ENCODE results near the gene EFNA5. TPM values are rescaled to one million over a fixed set of nuclear protein-coding genes. Genes with fewer than 3 reads are reported as not detected.

Gene EFNA5
- total RNA-seq, 6 experiments from 2014 or later, result 0.26 TPM; not detected in 5

GRCh38 chr5:107570805-107571531, 99.8 kb downstream of the EFNA5 start:
- H3K9me3 Mint-ChIP-seq, result no peaks in the 10 kb centered on the region

GRCh38 chr5:107570181-107570580, 100.6 kb downstream of the EFNA5 start:
- H3K36me3 Mint-ChIP-seq (ENCODE audit: low read depth), result no peaks in the 10 kb centered on the region
- TF ChIP-seq CTCF (IDR thresholded peaks at IDR 0.05), result no peak
- peaks cover 20% of the 10 kb centered on the region for H3K27me3 Mint-ChIP-seq (ENCODE audit: insufficient read depth)
- no peak for DNase-seq
- H3K9me3 Mint-ChIP-seq, result no peaks in the 10 kb centered on the region
- H3K4me1 Mint-ChIP-seq (ENCODE audit: low read depth), result peaks cover 19% of the 10 kb centered on the region
- H3K27ac Mint-ChIP-seq, result no peak overlapping the region
- H3K4me3 Mint-ChIP-seq, result no peak overlapping the region

More at GRCh38 chr5:107570805-107571531, 99.8 kb downstream of the EFNA5 start:
- no peak for TF ChIP-seq CTCF (IDR thresholded peaks at IDR 0.05)
- Mint-ChIP-seq H3K4me3 (peak overlapping the region; percentile 80; the same call in 1 of the 2 replicates), H3K36me3 (ENCODE audit: low read depth) (no peaks in the 10 kb centered on the region), H3K27ac (no peak overlapping the region), H3K27me3 (ENCODE audit: insufficient read depth) (peaks cover 20% of the 10 kb centered on the region), H3K4me1 (ENCODE audit: low read depth) (peaks cover 19% of the 10 kb centered on the region)
- DNase-seq, result no peak

- no peak for DNase-seq
- Mint-ChIP-seq H3K36me3 (ENCODE audit: low read depth) (no peaks in the 10 kb centered on the region), H3K4me3 (no peak overlapping the region), H3K27me3 (ENCODE audit: insufficient read depth) (peaks cover 20% of the 10 kb centered on the region), H3K27ac (no peak overlapping the region), H3K9me3 (no peaks in the 10 kb centered on the region), H3K4me1 (ENCODE audit: low read depth) (peaks cover 23% of the 10 kb centered on the region)
- TF ChIP-seq CTCF (IDR thresholded peaks at IDR 0.05), result no peak
Measured at GRCh38 chr5:107567901-107568671, 102.7 kb downstream of the EFNA5 start.

GRCh38 chr5:107566986-107567385, 103.8 kb downstream of the EFNA5 start:
- Mint-ChIP-seq H3K4me1 (ENCODE audit: low read depth) (peaks cover 14% of the 10 kb centered on the region), H3K4me3 (no peak overlapping the region), H3K36me3 (ENCODE audit: low read depth) (no peaks in the 10 kb centered on the region), H3K27ac (no peak overlapping the region), H3K27me3 (ENCODE audit: insufficient read depth) (peaks cover 14% of the 10 kb centered on the region), H3K9me3 (no peaks in the 10 kb centered on the region)
- no peak for DNase-seq
- no peak for TF ChIP-seq CTCF (IDR thresholded peaks at IDR 0.05)

- no peaks in the 10 kb centered on the region for H3K9me3 Mint-ChIP-seq
- no peak overlapping the region for H3K27ac Mint-ChIP-seq
- DNase-seq, result no peak
- no peak overlapping the region for H3K4me3 Mint-ChIP-seq
- H3K36me3 Mint-ChIP-seq (ENCODE audit: low read depth), result no peaks in the 10 kb centered on the region
- peaks cover 5% of the 10 kb centered on the region; the same call in 1 of the 2 replicates for H3K4me1 Mint-ChIP-seq (ENCODE audit: low read depth)
- H3K27me3 Mint-ChIP-seq (ENCODE audit: insufficient read depth), result peaks cover 15% of the 10 kb centered on the region
- TF ChIP-seq CTCF (IDR thresholded peaks at IDR 0.05), result no peak
Measured at GRCh38 chr5:107565791-107566767, 104.7 kb downstream of the EFNA5 start.
